ENCODE data around the gene KRTAP10-7.
"Not testable (repeated sequence)": the region's sequence is repeated elsewhere in the genome, so short reads cannot be mapped to it uniquely, and the experiment has no call there.

KRTAP10-7 gene

DNA sequence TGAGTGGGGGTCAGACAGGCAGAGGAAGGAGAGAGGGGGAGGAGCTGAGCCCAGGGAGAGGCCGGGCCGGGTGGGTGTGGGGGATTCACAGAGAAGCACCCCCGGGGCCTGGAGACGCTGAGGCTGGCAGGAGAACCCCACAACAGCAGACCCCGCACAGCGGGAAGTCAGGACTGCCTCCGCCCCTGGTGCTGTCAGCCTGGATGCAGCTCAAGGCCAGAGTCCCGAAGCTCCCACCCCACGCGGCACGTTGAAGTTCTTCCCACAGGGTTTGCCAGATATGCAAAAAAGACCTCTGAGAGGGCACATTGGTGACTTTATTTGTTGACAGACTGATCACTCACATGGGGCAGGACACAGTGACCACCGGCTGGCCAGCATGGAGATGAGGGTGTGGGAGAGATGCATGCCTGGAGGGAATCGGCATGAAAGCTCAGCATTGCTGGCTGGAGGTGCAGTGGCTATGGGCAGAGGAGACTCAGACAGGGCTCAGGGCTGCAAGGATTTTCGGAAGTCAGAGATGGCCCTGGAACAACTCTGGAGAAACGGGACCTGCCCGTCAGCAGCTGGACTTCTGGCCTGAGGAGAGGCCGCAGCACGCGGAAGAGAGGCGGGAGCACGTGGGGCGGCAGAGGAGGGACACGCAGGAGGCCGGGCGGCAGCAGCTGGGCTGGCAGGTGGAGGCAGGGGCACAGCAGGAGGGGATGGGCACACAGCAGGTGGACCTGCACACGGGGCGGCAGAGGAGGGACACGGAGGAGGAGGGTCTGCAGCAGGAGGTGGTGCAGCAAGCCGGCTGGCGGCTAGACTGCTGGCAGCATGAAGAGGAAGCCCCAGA is 42.7 kb upstream of the KRTAP10-7 start:
- H3K27ac ChIP-seq: no peak overlapping the region
- no peak for TF ChIP-seq ZFX (IDR thresholded peaks at IDR 0.05; ENCODE audit: borderline replicate concordance)
- TF ChIP-seq, protein P1, sequence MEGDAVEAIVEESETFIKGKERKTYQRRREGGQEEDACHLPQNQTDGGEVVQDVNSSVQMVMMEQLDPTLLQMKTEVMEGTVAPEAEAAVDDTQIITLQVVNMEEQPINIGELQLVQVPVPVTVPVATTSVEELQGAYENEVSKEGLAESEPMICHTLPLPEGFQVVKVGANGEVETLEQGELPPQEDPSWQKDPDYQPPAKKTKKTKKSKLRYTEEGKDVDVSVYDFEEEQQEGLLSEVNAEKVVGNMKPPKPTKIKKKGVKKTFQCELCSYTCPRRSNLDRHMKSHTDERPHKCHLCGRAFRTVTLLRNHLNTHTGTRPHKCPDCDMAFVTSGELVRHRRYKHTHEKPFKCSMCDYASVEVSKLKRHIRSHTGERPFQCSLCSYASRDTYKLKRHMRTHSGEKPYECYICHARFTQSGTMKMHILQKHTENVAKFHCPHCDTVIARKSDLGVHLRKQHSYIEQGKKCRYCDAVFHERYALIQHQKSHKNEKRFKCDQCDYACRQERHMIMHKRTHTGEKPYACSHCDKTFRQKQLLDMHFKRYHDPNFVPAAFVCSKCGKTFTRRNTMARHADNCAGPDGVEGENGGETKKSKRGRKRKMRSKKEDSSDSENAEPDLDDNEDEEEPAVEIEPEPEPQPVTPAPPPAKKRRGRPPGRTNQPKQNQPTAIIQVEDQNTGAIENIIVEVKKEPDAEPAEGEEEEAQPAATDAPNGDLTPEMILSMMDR (IDR thresholded peaks at IDR 0.05): no peak

DNA sequence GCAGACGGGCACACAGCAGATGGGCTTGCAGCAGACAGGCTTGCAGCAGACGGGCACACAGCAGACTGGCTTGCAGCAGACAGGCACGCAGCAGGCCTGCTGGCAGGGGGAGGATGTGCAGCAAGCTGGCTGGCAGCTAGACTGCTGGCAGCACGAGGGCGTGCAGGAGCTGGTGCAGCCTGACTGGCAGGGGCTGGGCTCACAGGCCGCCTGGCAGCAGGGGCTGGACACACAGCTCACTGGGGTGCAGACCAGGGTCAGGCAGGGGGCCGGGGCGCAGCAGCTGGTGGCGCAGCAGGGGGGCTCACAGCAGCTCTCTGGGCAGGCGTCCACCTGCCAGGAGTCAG is 42.1 kb upstream of the KRTAP10-7 start:
- H3K27ac ChIP-seq: not testable (repeated sequence)

DNA sequence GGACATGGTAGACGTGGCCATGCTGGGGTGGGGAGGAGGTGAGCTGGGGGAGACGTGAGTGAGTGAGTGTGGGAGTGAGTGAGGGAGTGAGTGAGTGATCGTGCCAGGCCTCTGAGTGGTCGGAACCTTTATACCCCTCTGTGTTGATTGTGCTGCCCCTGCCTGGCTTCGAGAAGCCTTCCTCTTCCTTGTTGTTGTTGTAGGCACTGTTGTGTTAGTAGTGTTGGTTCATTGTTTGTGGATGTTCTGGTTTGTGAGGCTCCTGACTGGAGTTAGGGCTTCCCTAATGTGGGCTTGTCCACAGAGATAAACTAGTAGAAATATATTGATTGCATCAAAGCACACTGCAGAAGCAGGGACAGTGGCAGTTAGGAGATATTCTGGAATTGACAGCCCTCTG is 41.7 kb upstream of the KRTAP10-7 start, which contains the start of gene KRTAP10-3:
KRTAP10-3 (minus strand) TSS at position 101 of the 400 bp plus-strand sequence; CDS start at position 21, 80 bp downstream.
- H3K27ac ChIP-seq: no peak within 1 kb of the TSS
- no peak for TF ChIP-seq ZFX (IDR thresholded peaks at IDR 0.05; ENCODE audit: borderline replicate concordance)
- TF ChIP-seq, protein P1 (IDR thresholded peaks at IDR 0.05): no peak

DNA sequence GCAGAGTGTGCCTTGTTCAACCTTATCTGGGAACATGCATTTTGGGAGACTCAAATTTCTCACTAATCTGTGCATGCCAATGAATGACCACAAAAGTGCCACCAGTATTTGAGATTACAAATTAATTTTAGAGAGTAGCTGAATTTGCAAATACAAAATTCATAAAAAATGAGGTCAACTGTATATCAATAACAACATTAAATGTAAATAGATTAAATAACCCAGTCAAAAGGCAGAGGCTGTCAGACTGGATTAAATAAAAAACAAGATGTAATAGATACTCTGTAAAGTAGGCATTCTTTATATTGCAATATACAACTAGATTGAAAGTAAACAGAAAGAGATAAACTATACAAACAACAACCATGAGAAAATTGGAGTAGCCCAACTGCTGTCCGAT is 36.3 kb upstream of the KRTAP10-7 start:
- TF ChIP-seq, protein P1 (IDR thresholded peaks at IDR 0.05): no peak
- TF ChIP-seq ZFX (IDR thresholded peaks at IDR 0.05; ENCODE audit: borderline replicate concordance): no peak
- no peak overlapping the region for H3K27ac ChIP-seq

DNA sequence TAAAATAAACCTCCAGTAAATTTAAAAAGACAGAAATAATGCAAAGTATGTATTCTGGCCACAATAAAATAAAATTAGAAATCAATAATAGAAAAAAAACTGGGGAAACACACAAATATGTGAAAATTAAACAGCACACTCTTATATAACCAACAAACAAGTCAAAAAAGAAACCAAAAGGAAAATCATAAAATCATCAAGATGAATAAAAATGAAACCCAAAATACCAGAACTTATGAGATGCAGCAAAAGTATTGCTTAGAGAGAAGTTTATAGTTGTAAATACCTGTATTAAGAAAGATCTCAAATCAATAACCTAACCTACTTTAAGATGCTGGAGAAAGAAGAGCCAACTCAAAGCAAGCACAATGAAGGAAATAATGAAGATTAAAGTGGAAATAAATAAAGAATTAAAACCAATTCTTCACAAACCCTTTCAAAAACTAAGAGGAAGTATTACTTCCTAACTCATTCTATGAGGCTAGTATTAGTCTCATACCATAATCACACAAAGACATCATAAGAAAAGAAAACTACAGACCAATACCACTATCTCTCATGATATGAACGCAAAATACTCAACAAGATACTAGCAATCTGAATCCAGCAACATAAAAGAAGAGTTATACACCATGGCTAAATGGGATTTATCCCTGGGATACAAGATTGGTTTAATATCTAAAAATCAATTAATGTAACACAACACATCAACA is 35.4 kb upstream of the KRTAP10-7 start:
- no peak overlapping the region for H3K27ac ChIP-seq
- no peak for TF ChIP-seq ZFX (IDR thresholded peaks at IDR 0.05; ENCODE audit: borderline replicate concordance)
- TF ChIP-seq, protein P1 (IDR thresholded peaks at IDR 0.05): no peak

DNA sequence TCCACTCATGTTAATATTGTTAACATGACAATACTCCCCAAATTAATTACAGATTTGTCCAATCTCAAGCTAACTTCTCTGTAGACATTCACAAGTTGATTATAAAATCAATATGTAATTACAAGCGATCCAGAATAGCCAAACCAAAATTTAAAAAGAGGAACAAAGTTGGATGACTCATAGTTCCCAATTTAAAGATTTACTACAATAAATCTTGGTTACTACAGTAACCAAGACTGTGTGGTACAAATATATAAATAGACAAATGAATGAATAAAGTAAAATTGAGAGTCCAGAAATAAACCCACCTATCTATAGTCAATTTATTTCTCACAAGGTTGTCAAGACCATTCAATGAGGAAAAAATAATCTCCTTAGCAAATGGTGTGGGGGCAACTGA is 34.0 kb upstream of the KRTAP10-7 start:
- H3K27ac ChIP-seq: no peak overlapping the region
- TF ChIP-seq, protein P1 (IDR thresholded peaks at IDR 0.05): no peak
- TF ChIP-seq ZFX (IDR thresholded peaks at IDR 0.05; ENCODE audit: borderline replicate concordance): no peak

DNA sequence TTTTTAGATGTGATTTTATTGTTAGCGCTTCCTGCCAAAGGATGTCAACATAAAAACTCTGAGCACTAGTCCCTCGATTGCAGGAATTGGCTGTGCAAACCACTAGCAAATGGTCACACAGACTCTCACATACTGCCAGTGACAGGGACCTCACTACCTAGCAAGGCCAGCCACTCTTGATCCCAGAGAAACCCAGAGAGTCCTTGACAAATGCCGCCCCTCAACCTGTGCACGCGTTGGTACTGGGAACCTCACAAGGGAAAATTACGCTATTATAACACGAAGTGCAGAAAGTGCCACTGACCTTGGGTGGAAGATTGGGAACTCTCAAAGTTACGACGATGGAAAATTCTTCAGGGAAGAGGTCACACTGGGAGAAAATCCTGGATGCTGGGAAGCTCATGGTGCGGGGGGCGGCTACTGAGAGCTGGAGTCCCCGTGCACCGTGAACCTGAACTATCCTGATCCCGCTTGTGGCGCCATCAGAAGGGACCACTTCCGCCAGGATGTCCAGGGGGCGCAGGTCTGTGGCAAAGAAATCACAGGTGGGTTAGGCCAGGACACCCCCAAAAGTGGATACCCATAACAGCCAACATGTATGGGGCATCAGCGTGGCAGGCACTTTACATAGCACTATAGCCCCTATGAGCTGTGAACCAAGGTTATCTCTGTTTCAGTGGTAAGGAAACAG is 32.8 kb upstream of the KRTAP10-7 start:
- H3K27ac ChIP-seq: no peak overlapping the region
- TF ChIP-seq ZFX (IDR thresholded peaks at IDR 0.05; ENCODE audit: borderline replicate concordance): no peak
- TF ChIP-seq, protein P1 (IDR thresholded peaks at IDR 0.05): no peak

All from 22Rv1 (cell line).